GM19240 (cell line): Measurements from ENCODE around the gene MYH14.

ENCODE experiments used
- DNase-seq: peaks from one replicate; pipeline ENCODE4 v3.0.0; 2011; ENCODE audit warnings: low spot score; ENCODE audit not compliant: insufficient read length

Gene MYH14

GRCh38 chr19:50192463-50193211 lies 10.8 kb upstream of the MYH14 start:
- no peak for DNase-seq

DNA sequence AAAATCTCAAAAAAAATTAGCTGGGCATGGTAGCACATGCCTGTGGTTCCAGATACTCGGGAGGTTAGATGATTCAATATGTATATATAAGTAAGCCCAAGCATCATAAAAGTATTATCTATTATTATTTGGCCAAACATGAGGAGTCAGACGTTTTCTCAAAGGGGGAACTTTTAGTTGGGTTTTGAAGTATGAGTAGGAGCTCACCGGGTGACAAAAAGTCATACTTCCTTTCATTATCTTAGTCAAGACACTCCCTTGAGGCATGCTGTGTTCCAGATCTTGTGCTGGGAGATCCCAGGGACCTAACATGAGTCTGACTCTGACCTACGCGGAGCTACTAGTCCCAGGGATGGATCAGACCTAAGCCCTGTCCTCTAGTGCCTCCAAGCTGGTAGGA lies 8.2 kb upstream of the MYH14 start:
- no peak for DNase-seq

- no peak for DNase-seq
Observed at GRCh38 chr19:50196322-50196932, 7.0 kb upstream of the MYH14 start.

GRCh38 chr19:50197348-50197747 lies 6.1 kb upstream of the MYH14 start:
- DNase-seq = no peak

GRCh38 chr19:50198431-50199258 lies 4.8 kb upstream of the MYH14 start:
- no peak for DNase-seq

- no peak for DNase-seq
Observed at GRCh38 chr19:50199259-50199555, 4.2 kb upstream of the MYH14 start.

GRCh38 chr19:50202386-50202785 lies 1.0 kb upstream of the MYH14 start:
- DNase-seq = no peak

- no peak for DNase-seq
Observed at GRCh38 chr19:50202962-50203280, 501 bp upstream of the MYH14 start.

- no peak for DNase-seq
Observed at GRCh38 chr19:50204081-50204428, 633 bp downstream of the MYH14 start.

DNA sequence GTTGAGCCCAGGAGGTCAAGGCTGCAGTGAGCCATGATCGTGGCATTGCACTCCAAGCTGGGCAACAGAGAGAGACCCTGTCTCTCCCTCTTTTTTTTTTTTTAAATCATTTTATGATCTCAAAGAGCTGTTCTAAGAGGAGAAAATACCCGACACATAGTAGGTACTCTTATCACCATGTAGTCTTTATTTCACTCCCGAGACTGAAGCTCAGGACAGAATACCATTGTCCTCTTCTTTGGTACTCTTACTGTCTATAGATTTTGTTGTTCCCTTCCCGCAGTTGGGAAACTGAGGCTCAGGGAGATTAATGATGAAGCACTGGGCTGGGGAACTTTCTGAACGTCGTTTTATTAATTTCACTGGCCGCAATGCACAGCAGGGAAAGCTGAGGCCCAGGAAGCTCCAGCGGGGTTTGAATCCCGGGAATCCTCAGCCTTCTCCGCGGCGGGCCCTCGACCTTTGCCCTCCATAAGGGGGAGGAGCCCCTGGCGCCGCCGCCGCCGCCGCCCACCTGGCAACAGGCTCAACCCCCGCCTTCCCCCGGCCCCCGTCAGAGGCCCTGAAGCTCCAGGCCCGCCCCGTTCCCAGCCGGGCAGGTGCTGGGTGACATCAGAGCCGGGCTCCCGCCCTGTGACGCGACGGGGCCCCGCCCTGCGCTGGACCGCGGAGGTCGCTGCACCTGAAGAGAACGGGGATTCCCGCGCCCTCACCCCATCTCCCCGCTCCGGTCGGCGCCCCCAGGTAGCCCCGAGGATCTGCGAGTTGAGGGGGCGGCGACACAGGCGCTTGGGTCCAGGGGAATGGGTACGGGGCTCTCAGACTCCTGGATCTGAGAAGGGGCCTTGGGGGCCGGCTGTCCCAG lies 1.6 kb downstream of the MYH14 start:
- DNase-seq = no peak

DNA sequence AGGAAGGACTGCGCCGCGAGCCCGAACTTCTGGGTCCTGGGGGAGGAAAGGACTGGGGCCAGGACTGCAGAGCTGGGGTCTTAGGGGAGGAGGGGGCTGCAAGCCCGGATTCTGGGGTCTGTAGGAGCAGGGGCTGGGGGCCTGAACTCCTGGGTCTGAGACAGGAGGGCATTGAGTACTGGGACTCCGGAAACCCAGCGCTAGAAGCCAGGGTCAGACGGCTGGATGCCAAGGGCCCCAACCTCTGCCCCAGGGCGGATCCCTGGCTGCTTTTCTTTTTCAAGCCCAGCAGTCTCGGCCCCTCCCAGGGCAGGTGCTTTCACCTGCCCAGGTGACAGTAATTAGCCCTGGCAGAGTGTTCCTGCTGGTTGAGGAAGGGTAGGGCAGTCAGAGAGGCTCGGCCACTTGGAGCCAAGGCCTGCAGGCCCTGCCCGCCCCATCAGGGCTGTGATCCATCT lies 2.3 kb downstream of the MYH14 start:
- no peak for DNase-seq

DNA sequence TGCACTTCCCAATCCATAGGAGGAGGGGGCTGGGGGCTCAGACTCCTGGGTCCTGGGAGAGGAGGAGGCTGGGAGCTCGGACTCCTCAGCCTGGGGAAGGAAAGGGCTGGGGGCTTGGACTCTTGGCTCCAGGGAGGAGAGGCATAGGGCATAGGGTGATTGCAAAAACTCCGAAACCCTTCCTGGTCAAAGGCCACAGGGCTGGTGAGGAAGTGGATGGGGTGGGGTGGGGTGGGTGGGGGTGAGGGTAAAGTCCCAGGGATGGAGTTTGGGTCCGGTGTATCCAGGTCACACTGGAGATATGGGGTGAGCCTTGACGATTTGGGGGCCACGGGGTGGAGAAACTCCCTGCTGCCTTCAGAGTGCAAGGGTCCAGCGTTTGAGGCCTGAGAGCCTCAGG lies 2.8 kb downstream of the MYH14 start:
- no peak for DNase-seq

DNA sequence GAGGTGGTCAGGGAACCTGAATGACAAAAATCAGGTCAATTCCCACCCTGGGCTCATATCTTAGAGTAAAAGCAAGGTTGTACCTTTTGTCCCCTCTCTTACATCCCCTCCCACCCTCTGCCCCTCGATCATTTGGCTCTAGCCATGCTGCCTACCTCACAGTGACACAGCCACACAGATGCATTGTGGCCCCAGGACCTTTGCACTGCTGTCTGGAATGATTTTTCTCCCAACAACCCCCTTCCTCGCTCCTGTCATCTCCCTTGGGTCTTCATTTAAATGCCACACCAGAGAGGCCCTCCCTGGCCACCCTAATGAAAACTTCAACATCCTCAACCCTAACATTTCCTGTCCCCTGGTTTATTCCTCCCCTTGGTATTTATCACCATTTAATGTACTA lies 4.3 kb downstream of the MYH14 start:
- DNase-seq = no peak

DNA sequence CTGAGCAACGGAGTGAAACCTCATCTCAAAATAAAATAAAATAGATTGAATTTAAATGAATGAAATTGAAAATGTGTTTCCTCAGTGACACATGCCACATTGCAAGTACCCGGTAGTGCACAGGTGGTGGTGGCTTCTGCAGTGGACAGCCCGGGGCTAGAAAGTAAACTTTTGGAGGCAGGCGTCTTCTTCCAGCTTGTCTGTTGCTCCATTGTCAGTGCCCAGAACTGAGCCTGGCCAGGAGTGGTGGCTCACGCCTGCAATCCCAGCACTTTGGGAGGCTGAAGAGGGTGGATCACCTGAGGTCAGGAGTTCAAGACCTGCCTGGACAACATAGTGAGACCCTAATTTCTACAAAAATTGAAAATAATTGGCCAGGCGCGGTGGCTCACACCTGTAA lies 5.7 kb downstream of the MYH14 start:
- DNase-seq = no peak

DNA sequence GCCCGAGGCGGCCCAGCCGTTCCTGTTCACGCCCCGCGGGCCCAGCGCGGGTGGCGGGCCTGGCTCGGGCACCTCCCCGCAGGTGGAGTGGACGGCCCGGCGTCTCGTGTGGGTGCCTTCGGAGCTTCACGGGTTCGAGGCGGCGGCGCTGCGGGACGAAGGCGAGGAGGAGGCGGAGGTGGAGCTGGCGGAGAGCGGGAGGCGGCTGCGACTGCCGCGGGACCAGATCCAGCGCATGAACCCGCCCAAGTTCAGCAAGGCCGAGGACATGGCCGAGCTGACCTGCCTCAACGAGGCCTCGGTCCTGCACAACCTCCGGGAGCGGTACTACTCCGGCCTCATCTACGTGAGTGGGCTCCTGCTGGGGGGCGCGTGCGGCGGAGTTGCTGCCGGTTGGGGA lies 7.0 kb downstream of the MYH14 start:
- DNase-seq = no peak

DNA sequence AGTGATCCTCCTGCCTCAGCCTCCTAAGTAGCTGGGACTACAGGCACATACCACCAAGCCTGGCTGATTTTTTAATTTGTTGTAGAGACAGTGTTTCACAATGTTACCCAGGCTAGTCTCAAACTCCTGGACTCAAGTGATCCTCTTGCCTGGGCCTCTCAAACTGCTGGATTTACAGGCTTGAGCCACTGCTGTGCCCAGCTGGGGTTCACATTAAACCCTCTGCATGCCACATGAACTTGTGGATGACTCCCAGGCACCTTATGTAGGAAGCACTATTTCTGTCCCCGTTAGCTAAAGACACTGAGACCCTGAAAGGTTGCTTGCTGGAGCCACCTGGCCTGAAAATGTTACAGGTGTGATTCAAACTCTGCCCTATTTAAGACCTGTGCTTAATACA lies 10.5 kb downstream of the MYH14 start:
- no peak for DNase-seq

DNA sequence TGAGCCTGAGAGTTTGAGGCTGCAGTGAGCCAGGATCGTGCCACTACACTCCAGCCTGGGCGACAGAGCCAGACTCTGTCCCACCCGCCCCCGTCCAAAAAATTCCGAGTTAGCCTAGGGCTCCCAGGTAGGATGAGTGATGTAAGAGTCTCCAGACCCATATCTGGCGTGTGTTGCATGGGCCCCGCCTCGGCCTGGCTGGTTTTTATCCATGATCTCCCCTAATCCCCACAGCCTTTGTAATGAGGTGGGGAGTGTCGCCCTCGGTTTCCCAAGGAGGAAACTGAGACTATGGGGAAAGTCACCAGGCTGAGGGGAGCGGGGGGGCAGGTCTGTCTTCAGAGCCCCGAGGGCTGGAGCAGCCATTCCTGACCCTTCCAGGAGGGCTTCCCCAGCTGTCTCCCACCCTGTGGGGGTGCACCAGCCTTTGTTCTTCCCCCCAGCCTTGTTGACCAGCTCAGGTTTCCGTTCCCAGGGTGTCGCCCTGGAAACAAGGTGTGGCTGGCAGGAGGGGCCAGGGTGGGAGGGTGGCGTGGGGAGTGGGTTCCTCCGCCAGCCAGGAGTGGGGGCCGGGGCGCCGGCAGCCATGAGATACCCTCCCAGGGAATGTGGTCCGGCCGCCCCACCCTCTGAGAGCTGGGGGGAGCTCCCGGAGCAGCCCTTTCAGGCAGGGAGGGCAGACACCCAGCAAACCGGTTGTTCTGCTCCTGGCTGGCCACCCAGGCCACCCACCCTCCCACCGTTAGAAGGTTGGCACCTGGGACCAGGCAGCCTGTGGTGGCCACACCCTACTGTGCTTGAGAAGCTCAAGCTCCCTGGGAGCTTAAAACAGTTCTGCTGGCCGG lies 11.5 kb downstream of the MYH14 start:
- no peak for DNase-seq

DNA sequence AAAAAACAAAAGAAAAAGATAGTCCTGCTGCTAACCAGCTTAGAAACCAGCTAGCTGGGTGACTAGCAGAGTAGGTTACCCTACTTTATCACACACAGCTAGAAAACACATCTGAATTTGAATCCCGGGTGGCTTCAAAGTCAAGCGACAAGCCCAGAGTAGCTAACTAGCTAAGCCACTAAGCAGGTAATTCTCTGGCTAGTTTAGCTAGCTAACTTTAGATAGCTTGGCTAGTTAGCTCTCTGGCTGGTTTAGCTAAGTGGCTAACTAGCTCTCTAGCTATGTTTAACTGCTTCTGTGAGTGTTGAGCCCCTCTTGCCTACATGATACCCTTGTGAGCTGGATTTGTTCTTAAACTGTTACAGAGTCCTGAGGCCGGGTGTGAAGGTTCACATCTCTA lies 12.4 kb downstream of the MYH14 start:
- DNase-seq = no peak

GRCh38 chr19:50221087-50221486 lies 17.7 kb downstream of the MYH14 start:
- DNase-seq = no peak

DNA sequence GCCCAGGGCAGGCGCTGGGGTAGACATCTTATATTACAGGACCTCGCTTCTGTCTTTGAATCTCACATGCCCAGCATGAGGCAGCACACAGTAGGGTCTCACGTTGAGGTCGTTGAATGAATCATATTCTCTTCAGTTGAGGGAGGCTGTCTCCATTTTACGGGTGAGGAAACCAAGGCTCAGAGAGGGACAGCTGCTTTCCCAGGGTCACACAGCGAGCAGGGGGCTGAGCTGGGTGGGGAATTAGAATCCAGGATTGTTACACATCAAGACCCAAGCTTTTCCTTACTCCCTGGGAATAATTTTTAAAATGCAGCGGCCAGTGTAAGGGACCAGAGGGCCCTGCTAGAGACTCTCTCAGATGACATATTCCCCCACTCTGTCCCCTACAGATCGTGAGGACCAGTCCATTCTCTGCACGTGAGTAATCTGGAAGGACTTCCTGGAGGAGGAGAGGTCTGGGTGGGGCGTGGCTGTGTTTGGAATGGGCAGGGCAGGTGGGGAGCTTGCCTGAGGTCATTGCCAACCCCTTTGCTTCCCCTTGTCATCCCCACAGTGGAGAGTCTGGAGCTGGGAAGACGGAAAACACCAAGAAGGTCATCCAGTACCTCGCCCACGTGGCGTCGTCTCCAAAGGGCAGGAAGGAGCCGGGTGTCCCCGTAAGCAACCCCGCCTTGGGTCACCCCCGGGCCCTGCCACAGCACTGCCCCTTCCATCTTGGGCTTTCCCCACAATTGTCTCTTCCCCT lies 19.4 kb downstream of the MYH14 start:
- no peak for DNase-seq

DNA sequence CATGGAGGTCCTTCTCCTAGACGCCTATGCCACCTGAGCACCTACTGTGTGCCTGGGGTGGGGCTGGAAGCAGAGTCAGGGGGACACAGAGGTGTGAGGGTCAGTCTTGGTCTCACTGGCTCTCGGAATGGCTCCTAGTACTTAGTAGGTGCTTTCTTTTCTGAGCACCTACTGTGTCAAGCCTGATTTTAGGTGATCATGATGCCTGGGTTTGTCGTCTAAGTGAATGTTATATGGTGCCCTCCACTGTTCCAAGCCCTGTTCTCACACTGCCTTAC lies 20.0 kb downstream of the MYH14 start:
- no peak for DNase-seq
